Measurements from ENCODE around the gene HTR3B. TPM values are rescaled to one million over a fixed set of nuclear protein-coding genes. Genes with fewer than 3 reads are reported as not detected.

Gene HTR3B
- total and polyA plus RNA-seq, 2 of the 4 experiments (the other 2 are of a cell fraction) = not detected

GRCh38 chr11:113977701-113978100, 73.1 kb downstream of the HTR3B start:
- no peaks in the 10 kb centered on the region for H4K20me1 ChIP-seq (ENCODE audit: insufficient read depth, low read length)
- no peak overlapping the region for H2BK15ac ChIP-seq (ENCODE audit: low read depth, low read length)
- H4K5ac ChIP-seq (ENCODE audit: low read depth, low read length) = no peak overlapping the region
- dilution Hi-C loops (cut with HindIII; ENCODE audit: low sequenced_read_pairs, unreplicated experiment) (no loop called here), intact Hi-C loops (cut with micrococcal nuclease) (no loop called here), in situ Hi-C loops (cut with MboI; ENCODE audit: low sequenced_read_pairs) (no loop called here)
- H3K4me1 ChIP-seq (ENCODE audit: control insufficient read depth, insufficient read depth, low read length) = no peaks in the 10 kb centered on the region
- ATAC-seq (ENCODE audit: low read depth) (no peak), DNase-seq (no peak)
- no peaks in the 10 kb centered on the region for H3K9me3 ChIP-seq (ENCODE audit: control insufficient read depth, insufficient read depth, low read length)
- TF ChIP-seq CEBPB (IDR thresholded peaks at IDR 0.05; ENCODE audit: low read depth, low read length) = no peak
- no peak for TF ChIP-seq RFX5 (IDR thresholded peaks at IDR 0.05; ENCODE audit: low read depth, low read length)
- no peak for TF ChIP-seq NFE2L2 (IDR thresholded peaks at IDR 0.05; ENCODE audit: low read depth, low read length)
- TF ChIP-seq SMC3 (IDR thresholded peaks at IDR 0.05; ENCODE audit: low read depth, low read length) = no peak
- no peak for TF ChIP-seq ELK1 (IDR thresholded peaks at IDR 0.05; ENCODE audit: borderline replicate concordance, low read depth, low read length)
- no peak for TF ChIP-seq RAD21 (IDR thresholded peaks at IDR 0.05; ENCODE audit: low read length)
- no peak for TF ChIP-seq MXI1 (IDR thresholded peaks at IDR 0.05; ENCODE audit: borderline replicate concordance, low read depth, low read length)
- TF ChIP-seq USF2 (IDR thresholded peaks at IDR 0.05; ENCODE audit: low read depth, low read length) = no peak
- no peak overlapping the region for H3K27ac ChIP-seq (ENCODE audit: insufficient read depth, low read length)
- ChIA-PET CTCF (no interaction called here), POLR2A (ENCODE audit: unreplicated experiment) (no interaction called here)
- no peak overlapping the region for H2AFZ ChIP-seq (replicated peaks; ENCODE audit: low read length, poor library complexity)
- H3K18ac ChIP-seq (ENCODE audit: low read depth, low read length) = no peak overlapping the region
- H4K8ac ChIP-seq (ENCODE audit: low read depth in 2 of 2, low read length in 2 of 2) = no peak overlapping the region
- H3K14ac ChIP-seq (replicated peaks; ENCODE audit: low read depth, low read length) = no peak overlapping the region
- H3K4me2 ChIP-seq (ENCODE audit: low read depth, low read length) = no peak overlapping the region
- H2AK9ac ChIP-seq (replicated peaks; ENCODE audit: low read depth, low read length, poor library complexity) = no peak overlapping the region
- no peak overlapping the region for H3K56ac ChIP-seq (ENCODE audit: extremely low read depth, insufficient read depth, low read length)
- no peak overlapping the region for H2AK5ac ChIP-seq (ENCODE audit: low read depth, low read length)
- no peaks in the 10 kb centered on the region for H3K79me1 ChIP-seq (ENCODE audit: low read depth in 1 of 2, low read length in 2 of 2)
- no peak overlapping the region for H2BK120ac ChIP-seq (ENCODE audit: low read depth, low read length)
- H2BK20ac ChIP-seq (ENCODE audit: low read depth, low read length) = no peak overlapping the region
- BruUV-seq (replicated peaks) = no TSS peak
- H3K4ac ChIP-seq (ENCODE audit: low read depth, low read length) = no peak overlapping the region
- no peak overlapping the region for H2BK5ac ChIP-seq (ENCODE audit: low read depth, low read length, poor library complexity, severe bottlenecking)
- H3K36me3 ChIP-seq (ENCODE audit: control insufficient read depth, insufficient read depth, low read length) = no peaks in the 10 kb centered on the region
- no peak overlapping the region for H3K4me3 ChIP-seq (ENCODE audit: insufficient read depth, low read depth, low read length)
- no peaks in the 10 kb centered on the region for H3K9me1 ChIP-seq (ENCODE audit: insufficient read depth, low read length)
- H3K9ac ChIP-seq (ENCODE audit: low read depth, low read length) = no peak overlapping the region
- peaks cover 2% of the 10 kb centered on the region; the same call in 1 of the 2 replicates for H3K27me3 ChIP-seq (ENCODE audit: control insufficient read depth, insufficient read depth, low read length)
- H3K23ac ChIP-seq (ENCODE audit: low read depth, low read length) = no peak overlapping the region
- no peak overlapping the region for H4K91ac ChIP-seq (ENCODE audit: insufficient read depth, low read depth, low read length)
- 87% methylated on average over 3 of the region's 11 CpGs; no CpG with 5 or more reads in 1 of the 2 experiments for WGBS, 2 experiments (ENCODE audit: extremely low coverage in 2 of 2, insufficient read length in 1 of 2)
